Esophagus squamous epithelium (tissue), 4 donors: Measurements from ENCODE around the gene OR4A15.

Experiments
- CTCF ChIP-seq, 6 experiments: fragments of 450-650 bp in 4 of 6; fragments of 200-600 bp in 2 of 6; sonication (generic) in 2 of 6; IDR thresholded peaks; one replicate each; pipeline ENCODE4 v1.5.1; 2016 to 2019; ENCODE audit warnings: antibody characterized with exemption in 6 of 6, mild to moderate bottlenecking in 4 of 6, moderate library complexity in 4 of 6
- POLR2A ChIP-seq, 4 donors: fragments of 450-650 bp; IDR thresholded peaks; one replicate each; pipeline ENCODE4 v1.6.1; 2017; ENCODE audit warnings: antibody characterized with exemption in 4 of 4, mild to moderate bottlenecking in 4 of 4, moderate library complexity in 3 of 4

DNA sequence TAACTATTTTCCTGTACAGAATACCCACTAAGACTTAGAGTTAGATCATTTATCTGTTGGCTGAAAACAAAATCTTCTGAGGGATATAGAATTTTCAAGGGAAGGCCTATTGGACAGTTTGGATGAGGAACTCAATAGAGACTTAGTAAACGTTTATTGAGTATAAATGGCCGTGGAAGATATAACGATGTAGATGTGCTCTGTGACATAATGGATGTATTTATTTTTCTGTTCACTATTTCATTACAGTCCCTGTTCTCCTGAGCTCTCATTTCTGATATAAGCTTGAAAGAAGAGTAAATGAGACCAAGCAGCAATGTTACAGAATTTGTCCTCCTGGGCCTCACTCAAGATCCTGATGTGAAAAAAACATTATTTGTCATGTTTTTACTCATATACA is 24.9 kb upstream of the OR4A15 start, which contains the start of gene OR4A16:
- TF ChIP-seq CTCF (IDR thresholded peaks at IDR 0.05) (no peak), POLR2A (IDR thresholded peaks at IDR 0.05) (no peak)
